ENCODE measurements around the gene TAL1. TPM values are rescaled to one million over a fixed set of nuclear protein-coding genes. Genes with fewer than 3 reads are reported as not detected.

The TAL1 gene
- polyA plus RNA-seq, 1 experiment: not detected

GRCh38 chr1:47226839-47227215 lies 5.2 kb downstream of the TAL1 start:
- ChIA-PET POLR2A (no interaction called here), CTCF (interaction anchor here (1.2 to 2.3 kb wide), 4 partner anchors 34 to 211 kb away, joined by 3 to 13 read pairs (median 4); partner anchors contain the start of gene FOXD2)
- DNase-seq (ENCODE audit: low read depth, low spot score): no peak
- H3K9me3 ChIP-seq (ENCODE audit: control insufficient read depth, insufficient read depth, low read length): no peaks in the 10 kb centered on the region; the same call in 1 of the 2 replicates
- no peak overlapping the region for H3K27ac ChIP-seq (ENCODE audit: low read depth, low read length)
- peaks cover 96% of the 10 kb centered on the region for H3K27me3 ChIP-seq (ENCODE audit: control insufficient read depth, insufficient read depth, low read length)
- no peak overlapping the region for H3K4me3 ChIP-seq (ENCODE audit: low read depth, low read length)
- TF ChIP-seq CTCF (IDR thresholded peaks at IDR 0.05; ENCODE audit: low read depth, low read length): no peak

GRCh38 chr1:47226121-47226838 lies 5.7 kb downstream of the TAL1 start:
- H3K9me3 ChIP-seq (ENCODE audit: control insufficient read depth, insufficient read depth, low read length): no peaks in the 10 kb centered on the region; the same call in 1 of the 2 replicates
- H3K4me3 ChIP-seq (ENCODE audit: low read depth, low read length): no peak overlapping the region
- H3K27ac ChIP-seq (ENCODE audit: low read depth, low read length): no peak overlapping the region
- H3K27me3 ChIP-seq (ENCODE audit: control insufficient read depth, insufficient read depth, low read length): peaks cover 96% of the 10 kb centered on the region
- no peak for TF ChIP-seq CTCF (IDR thresholded peaks at IDR 0.05; ENCODE audit: low read depth, low read length)
- no peak for DNase-seq (ENCODE audit: low read depth, low spot score)
- CTCF ChIA-PET: interaction anchor here (1.3 to 2.3 kb wide), 2 partner anchors 34 to 36 kb away, joined by 4 to 13 read pairs; no protein-coding TSS in a partner anchor
- POLR2A ChIA-PET: no interaction called here

- Histone ChIP-seq H3K27me3 (ENCODE audit: control insufficient read depth, insufficient read depth, low read length) (peaks cover 96% of the 10 kb centered on the region), H3K27ac (ENCODE audit: low read depth, low read length) (no peak overlapping the region), H3K9me3 (ENCODE audit: control insufficient read depth, insufficient read depth, low read length) (no peaks in the 10 kb centered on the region; the same call in 1 of the 2 replicates), H3K4me3 (ENCODE audit: low read depth, low read length) (no peak overlapping the region)
- DNase-seq (ENCODE audit: low read depth, low spot score): no peak
- TF ChIP-seq CTCF (IDR thresholded peaks at IDR 0.05; ENCODE audit: low read depth, low read length): no peak
- ChIA-PET CTCF (no interaction called here), POLR2A (no interaction called here)
Observed at GRCh38 chr1:47225430-47226100, 6.5 kb downstream of the TAL1 start.

GRCh38 chr1:47224676-47225399 lies 7.2 kb downstream of the TAL1 start:
- no peak overlapping the region for H3K4me3 ChIP-seq (ENCODE audit: low read depth, low read length)
- no peaks in the 10 kb centered on the region; the same call in 1 of the 2 replicates for H3K9me3 ChIP-seq (ENCODE audit: control insufficient read depth, insufficient read depth, low read length)
- POLR2A ChIA-PET: no interaction called here
- DNase-seq (ENCODE audit: low read depth, low spot score): no peak
- CTCF ChIA-PET: no interaction called here
- TF ChIP-seq CTCF (IDR thresholded peaks at IDR 0.05; ENCODE audit: low read depth, low read length): no peak
- H3K27me3 ChIP-seq (ENCODE audit: control insufficient read depth, insufficient read depth, low read length): peaks cover 91% of the 10 kb centered on the region
- no peak overlapping the region for H3K27ac ChIP-seq (ENCODE audit: low read depth, low read length)
